Measurements from ENCODE around the gene PRKCH. TPM values are rescaled to one million over a fixed set of nuclear protein-coding genes. Genes with fewer than 3 reads are reported as not detected.

Gene PRKCH
- total and polyA plus RNA-seq, 2 of the 13 experiments (the other 11 are each of a cell fraction or from before 2014, with no cell fraction given): 0.48 to 1.3 TPM

DNA sequence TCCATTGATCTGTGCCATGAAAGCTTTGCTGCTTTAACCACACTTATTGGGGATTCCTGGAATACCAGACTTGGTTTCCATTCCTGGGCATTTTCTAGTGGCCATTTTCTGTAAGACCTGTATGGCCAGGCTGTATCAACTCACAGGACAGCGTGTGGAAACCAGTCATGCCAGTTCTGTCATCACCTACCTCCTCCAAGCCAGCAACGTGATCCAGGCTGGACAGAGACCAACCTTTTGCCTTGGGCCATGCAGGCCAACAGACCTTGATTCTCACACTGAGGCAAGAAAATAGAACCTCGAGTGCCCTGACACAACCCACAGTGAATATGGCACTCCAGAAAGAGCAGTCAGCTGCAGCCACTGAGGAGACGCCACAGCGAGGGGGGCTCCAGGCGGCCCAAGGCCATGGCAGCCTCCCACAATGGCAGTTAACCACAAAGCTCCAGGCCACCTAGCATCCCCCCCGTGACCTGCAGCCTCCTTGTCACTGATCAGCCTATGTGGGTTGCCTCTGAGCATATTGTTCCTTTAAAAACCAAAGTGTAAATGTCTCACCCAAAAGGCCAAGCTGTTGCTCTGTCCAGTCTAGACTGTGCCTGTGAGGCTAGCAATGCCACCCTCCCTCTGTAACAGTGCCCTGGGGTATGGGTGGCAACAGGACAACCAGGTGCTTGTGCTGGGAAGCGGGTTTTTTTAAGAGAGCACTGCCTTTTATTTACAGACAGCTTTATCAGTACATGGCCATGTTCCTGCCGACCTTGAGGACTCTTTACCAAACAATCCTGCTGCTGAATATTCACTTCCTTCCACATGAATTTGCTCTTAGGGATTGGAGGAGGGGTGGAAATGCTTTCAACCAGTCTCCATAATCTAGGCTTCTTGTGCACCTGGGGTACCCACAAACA is 205.3 kb downstream of the PRKCH start (continued):
- no peak for TF ChIP-seq SYNCRIP (IDR thresholded peaks at IDR 0.05; ENCODE audit: insufficient read depth, low read depth, low read length)
- TF ChIP-seq ERF (CRISPR knock-in tag; IDR thresholded peaks at IDR 0.05): peak; percentile 75; the same call in 1 of the 2 replicates
- TF ChIP-seq GLI4 (CRISPR knock-in tag; IDR thresholded peaks at IDR 0.05; ENCODE audit: borderline replicate concordance): no peak
- TF ChIP-seq ZNF772 (CRISPR knock-in tag; IDR thresholded peaks at IDR 0.05): 0 out of 2 replicates have a peak, but pooled peaks have one; percentile 43
- TF ChIP-seq NFIC (IDR thresholded peaks at IDR 0.05; ENCODE audit: low read length): peak; percentile 55; the same call in 1 of the 2 replicates
- peak; percentile 65 for TF ChIP-seq BCL6 (CRISPR knock-in tag; IDR thresholded peaks at IDR 0.05)
- no peak for TF ChIP-seq POLR2AphosphoS2 (IDR thresholded peaks at IDR 0.05; ENCODE audit: low read depth, low read length)
- TF ChIP-seq RXRB (CRISPR knock-in tag; IDR thresholded peaks at IDR 0.05; ENCODE audit: borderline replicate concordance): peak; percentile 56; the same call in 1 of the 2 replicates
- TF ChIP-seq ZNF839 (CRISPR knock-in tag; IDR thresholded peaks at IDR 0.05; ENCODE audit: borderline replicate concordance): no peak
- TF ChIP-seq ZNF674 (CRISPR knock-in tag; IDR thresholded peaks at IDR 0.05; ENCODE audit: low read depth): no peak
- 0 out of 2 replicates have a peak, but pooled peaks have one; percentile 10 for TF ChIP-seq ZNF121 (CRISPR knock-in tag; IDR thresholded peaks at IDR 0.05)
- TF ChIP-seq TBP (CRISPR knock-in tag; IDR thresholded peaks at IDR 0.05): no peak
- 0 out of 2 replicates have a peak, but pooled peaks have one; percentile 22 for TF ChIP-seq KAT8 (CRISPR knock-in tag; IDR thresholded peaks at IDR 0.05)
- TF ChIP-seq NFATC3 (CRISPR knock-in tag; IDR thresholded peaks at IDR 0.05): no peak
- TF ChIP-seq, protein P1, sequence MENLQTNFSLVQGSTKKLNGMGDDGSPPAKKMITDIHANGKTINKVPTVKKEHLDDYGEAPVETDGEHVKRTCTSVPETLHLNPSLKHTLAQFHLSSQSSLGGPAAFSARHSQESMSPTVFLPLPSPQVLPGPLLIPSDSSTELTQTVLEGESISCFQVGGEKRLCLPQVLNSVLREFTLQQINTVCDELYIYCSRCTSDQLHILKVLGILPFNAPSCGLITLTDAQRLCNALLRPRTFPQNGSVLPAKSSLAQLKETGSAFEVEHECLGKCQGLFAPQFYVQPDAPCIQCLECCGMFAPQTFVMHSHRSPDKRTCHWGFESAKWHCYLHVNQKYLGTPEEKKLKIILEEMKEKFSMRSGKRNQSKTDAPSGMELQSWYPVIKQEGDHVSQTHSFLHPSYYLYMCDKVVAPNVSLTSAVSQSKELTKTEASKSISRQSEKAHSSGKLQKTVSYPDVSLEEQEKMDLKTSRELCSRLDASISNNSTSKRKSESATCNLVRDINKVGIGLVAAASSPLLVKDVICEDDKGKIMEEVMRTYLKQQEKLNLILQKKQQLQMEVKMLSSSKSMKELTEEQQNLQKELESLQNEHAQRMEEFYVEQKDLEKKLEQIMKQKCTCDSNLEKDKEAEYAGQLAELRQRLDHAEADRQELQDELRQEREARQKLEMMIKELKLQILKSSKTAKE (CRISPR knock-in tag; IDR thresholded peaks at IDR 0.05; ENCODE audit: borderline replicate concordance): peak; percentile 12; the same call in 1 of the 2 replicates
- TF ChIP-seq TARDBP (CRISPR knock-in tag; IDR thresholded peaks at IDR 0.05): 0 out of 2 replicates have a peak, but pooled peaks have one; percentile 28
- peak; percentile 61; the same call in 1 of the 2 replicates for TF ChIP-seq ZBTB4 (CRISPR knock-in tag; IDR thresholded peaks at IDR 0.05; ENCODE audit: borderline replicate concordance)
- TF ChIP-seq, protein P2, sequence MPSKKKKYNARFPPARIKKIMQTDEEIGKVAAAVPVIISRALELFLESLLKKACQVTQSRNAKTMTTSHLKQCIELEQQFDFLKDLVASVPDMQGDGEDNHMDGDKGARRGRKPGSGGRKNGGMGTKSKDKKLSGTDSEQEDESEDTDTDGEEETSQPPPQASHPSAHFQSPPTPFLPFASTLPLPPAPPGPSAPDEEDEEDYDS (CRISPR knock-in tag; IDR thresholded peaks at IDR 0.05): peak; percentile 47; the same call in 1 of the 2 replicates
